ENCODE results near the gene ARHGEF40. TPM values are rescaled to one million over a fixed set of nuclear protein-coding genes. Genes with fewer than 3 reads are reported as not detected.

Gene ARHGEF40
- total RNA-seq, 1 experiment from 2014 or later, result 24.8 TPM

GRCh38 chr14:21113369-21113768 is 43.3 kb downstream of the ARHGEF40 start:
- no peak for DNase-seq (ENCODE audit: low read depth)

DNA sequence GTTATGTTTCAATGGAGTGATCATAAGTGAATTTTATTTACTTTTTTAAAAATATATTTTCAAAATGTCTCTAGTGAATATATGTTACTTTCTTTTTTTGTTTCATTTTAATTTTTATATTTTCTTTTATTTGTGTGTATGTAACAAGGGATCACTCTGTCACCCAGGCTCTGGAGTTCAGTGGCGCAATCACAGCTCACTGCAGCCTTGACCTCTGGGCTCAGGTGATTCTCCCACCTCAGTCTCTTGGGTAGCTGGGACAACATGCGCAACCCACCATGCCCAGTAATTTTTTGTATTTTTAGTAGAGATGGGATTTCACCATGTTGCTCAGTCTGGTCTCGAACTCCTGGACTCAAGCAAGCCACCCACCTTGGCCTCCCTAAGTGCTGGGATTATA is 48.8 kb downstream of the ARHGEF40 start:
- DNase-seq (ENCODE audit: low read depth), result no peak

DNA sequence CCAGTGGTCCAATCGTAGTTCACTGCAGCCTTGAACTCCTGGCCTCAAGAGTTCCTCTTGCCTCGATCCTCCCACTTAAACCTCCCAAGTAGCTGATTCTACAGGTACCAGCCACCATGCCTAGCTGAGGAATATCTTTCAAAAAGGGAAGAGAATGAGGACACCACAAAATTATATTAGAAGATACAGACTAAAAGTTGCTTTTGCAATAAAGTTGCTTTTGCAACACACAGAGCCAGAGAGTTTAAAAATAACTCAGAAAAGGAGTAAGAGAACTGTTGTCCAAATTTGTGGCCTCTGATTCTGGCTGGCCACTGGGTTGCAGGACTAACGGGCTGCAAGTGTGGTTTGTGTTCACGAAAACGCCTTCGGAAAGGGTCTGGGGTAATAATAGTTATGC is 50.6 kb downstream of the ARHGEF40 start:
- no peak for DNase-seq (ENCODE audit: low read depth)

DNA sequence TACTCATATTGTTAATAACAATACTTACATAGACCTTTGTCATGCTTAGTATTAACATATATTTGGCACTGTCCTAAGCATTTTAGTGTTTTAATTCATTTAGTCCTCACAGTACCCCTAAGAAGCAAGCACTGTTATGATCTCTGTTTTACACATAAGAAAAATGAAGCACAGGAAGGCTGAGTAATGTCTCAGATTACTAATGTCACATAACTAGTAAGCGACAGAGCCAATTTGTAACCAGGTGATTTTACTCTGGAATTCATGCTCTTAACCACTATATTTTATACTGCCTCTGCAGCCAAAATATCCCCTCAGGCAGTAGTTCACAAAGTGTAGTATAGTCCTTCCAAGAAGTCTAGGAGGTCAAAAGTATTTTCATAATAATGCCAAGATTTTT is 51.0 kb downstream of the ARHGEF40 start:
- DNase-seq (ENCODE audit: low read depth), result peak; percentile 39

DNA sequence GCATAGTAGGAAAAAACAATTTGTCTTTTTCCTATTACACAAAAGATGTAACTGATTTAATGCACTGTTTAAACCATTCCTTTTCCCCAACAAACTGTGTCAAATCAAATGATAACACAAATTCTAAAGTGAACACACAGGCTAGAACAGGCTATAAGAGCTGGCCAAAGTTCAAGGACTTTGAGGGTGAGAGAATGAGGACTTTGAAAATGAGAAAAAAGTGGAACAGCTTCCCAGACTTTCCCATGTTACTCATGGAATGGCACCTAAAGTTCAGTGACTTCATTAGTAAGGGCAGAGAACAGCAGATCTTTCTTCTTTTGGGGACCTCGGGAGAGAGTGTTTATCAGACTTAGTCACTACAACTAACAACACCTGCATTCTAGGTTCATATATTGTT is 53.3 kb downstream of the ARHGEF40 start:
- DNase-seq (ENCODE audit: low read depth), result no peak

GRCh38 chr14:21133901-21134300 is 63.8 kb downstream of the ARHGEF40 start:
- no peak for DNase-seq (ENCODE audit: low read depth)

GRCh38 chr14:21136024-21136423 is 65.9 kb downstream of the ARHGEF40 start:
- DNase-seq (ENCODE audit: low read depth), result peak; percentile 10

Other genes with a start within 250 kb of the ARHGEF40 start
- not detected in 2 replicates for gene RNASE3, start 178.9 kb upstream of the ARHGEF40 start, total RNA-seq (2014; rRNA removed; shearing (Covaris generic))
- gene RNASE2, start 114.8 kb upstream of the ARHGEF40 start, total RNA-seq (2014; rRNA removed; shearing (Covaris generic)), result not detected in 2 replicates
- gene METTL17, start 80.3 kb upstream of the ARHGEF40 start, total RNA-seq (2014; rRNA removed; shearing (Covaris generic)), result 57.7 and 66.9 TPM in 2 replicates
- 1.2 TPM in 1 of 2 replicates, not detected in the other for gene SLC39A2, start 71.0 kb upstream of the ARHGEF40 start, total RNA-seq (2014; rRNA removed; shearing (Covaris generic))
- gene NDRG2, start 45.2 kb upstream of the ARHGEF40 start, total RNA-seq (2014; rRNA removed; shearing (Covaris generic)), result 0.94 and 2.2 TPM in 2 replicates
- not detected in 2 replicates for gene TPPP2, start 40.1 kb upstream of the ARHGEF40 start, total RNA-seq (2014; rRNA removed; shearing (Covaris generic))
- gene RNASE13, start 35.5 kb upstream of the ARHGEF40 start, total RNA-seq (2014; rRNA removed; shearing (Covaris generic)), result not detected in 2 replicates
- gene RNASE7, start 27.9 kb upstream of the ARHGEF40 start, total RNA-seq (2014; rRNA removed; shearing (Covaris generic)), result not detected in 2 replicates
- not detected in 2 replicates for gene RNASE8, start 12.5 kb upstream of the ARHGEF40 start, total RNA-seq (2014; rRNA removed; shearing (Covaris generic))
- 5.3 and 12.1 TPM in 2 replicates for gene ZNF219, start 28.4 kb downstream of the ARHGEF40 start, total RNA-seq (2014; rRNA removed; shearing (Covaris generic))
- not detected in 2 replicates for gene TMEM253, start 30.8 kb downstream of the ARHGEF40 start, total RNA-seq (2014; rRNA removed; shearing (Covaris generic))
- gene OR5AU1, start 85.8 kb downstream of the ARHGEF40 start, total RNA-seq (2014; rRNA removed; shearing (Covaris generic)), result not detected in 2 replicates
- gene HNRNPC, start 199.1 kb downstream of the ARHGEF40 start, total RNA-seq (2014; rRNA removed; shearing (Covaris generic)), result 821 and 1,019 TPM in 2 replicates
- not detected in 2 replicates for gene RPGRIP1, start 209.8 kb downstream of the ARHGEF40 start, total RNA-seq (2014; rRNA removed; shearing (Covaris generic))

Data from M059J (cell line).